Subcutaneous adipose tissue (tissue), 4 donors: ENCODE results near the gene VSIG8. TPM values are rescaled to one million over a fixed set of nuclear protein-coding genes. Genes with fewer than 3 reads are reported as not detected.

Experiments
- CTCF ChIP-seq: fragments of 450-650 bp; IDR thresholded peaks from one replicate; pipeline ENCODE4 v1.5.1; 2016; ENCODE audit warnings: low read depth, mild to moderate bottlenecking, control low read depth, antibody characterized with exemption, moderate library complexity
- total RNA-seq, 4 donors: library from RNA; depleted of rRNA; stranded (reverse); fragments of >200 nt; gene quantifications; one replicate each; pipeline ENCODE4 v1.1.0, GENCODE V29; 2016

The VSIG8 gene, protein sequence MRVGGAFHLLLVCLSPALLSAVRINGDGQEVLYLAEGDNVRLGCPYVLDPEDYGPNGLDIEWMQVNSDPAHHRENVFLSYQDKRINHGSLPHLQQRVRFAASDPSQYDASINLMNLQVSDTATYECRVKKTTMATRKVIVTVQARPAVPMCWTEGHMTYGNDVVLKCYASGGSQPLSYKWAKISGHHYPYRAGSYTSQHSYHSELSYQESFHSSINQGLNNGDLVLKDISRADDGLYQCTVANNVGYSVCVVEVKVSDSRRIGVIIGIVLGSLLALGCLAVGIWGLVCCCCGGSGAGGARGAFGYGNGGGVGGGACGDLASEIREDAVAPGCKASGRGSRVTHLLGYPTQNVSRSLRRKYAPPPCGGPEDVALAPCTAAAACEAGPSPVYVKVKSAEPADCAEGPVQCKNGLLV
- total RNA-seq: not detected

GRCh38 chr1:159862557-159862956 lies at the start of gene VSIG8:
Gene VSIG8 (minus strand): TSS chr1:159862657. CDS start chr1:159862521, 136 bp downstream.
- no peak for TF ChIP-seq CTCF

DNA sequence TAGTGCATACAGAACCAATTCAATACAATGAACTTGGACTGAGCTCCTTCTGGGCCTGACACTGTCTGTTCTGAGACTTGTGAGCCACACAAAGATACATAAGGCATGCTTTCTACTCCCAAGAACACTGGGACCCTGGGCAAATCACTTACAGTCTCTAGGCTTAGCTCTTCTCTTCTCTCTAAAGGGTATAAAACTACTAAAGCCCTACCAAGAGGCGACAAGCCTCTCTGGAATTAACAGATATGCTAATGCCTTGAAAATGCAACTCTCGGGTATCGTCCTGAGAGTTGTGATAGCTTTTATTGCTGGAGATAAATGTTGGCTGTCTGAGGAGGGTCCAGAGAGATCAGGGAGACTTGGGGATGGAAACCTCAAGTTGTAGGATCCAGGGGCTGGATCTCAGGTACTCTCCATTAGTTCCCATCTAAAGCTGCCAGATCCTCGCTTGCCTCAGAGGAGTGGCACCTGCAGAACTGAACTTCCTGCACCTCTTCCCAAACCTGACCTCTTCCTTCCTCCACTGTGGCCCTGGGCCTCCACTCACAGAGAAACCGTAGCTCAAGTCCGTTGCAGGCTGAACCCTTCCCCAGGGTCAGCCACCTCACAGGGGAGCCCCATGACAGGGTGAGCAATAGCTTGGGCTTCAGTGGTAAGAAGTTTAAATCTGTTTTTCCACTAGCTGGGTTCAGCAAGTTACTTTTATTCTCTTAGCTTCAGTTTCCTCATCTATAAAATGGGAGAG lies 49.0 kb upstream of the VSIG8 start:
- TF ChIP-seq CTCF: no peak

DNA sequence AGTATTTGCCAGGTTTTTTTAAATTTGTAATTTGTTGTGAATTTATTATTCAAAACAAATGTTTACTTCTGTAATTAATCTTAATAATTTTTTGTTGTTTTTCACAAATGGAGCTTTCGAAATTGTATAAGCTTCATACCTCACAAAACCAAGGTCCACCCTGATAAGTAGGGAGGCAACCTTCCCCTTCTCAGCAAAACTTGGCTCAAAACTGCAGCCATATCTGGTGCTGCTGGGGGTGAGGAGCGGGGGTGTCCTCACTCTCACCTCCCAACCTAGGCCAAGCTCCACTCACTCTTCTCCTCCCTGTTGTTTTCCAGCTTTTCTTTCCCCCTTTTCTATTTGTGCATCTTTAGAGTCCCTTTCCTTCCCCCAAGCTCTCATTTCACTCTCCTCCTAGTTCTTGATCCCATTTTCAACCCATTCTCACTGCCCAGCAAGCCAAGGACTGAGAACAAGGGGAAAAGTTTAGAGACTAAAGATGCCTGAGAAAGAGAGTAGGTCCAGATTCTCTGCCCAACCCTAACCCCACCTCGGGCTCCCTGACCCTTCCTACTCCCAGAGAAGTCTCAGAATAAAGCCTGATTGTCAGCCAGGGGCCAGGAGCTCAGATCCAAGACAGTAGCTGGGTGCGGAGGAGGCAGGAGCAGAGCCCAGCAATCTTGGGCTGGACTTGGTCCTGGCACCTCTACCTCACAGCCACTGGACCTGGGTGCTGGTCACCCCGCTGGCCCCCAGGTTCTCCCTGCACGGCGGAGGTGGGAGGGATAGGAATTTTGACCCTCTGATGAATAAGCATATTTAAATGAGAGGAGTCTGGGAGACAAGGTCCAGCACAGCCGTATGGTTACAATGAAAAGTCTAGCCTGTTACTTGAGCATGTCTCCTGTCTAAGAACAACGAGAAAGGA lies 45.8 kb upstream of the VSIG8 start:
- no peak for TF ChIP-seq CTCF

DNA sequence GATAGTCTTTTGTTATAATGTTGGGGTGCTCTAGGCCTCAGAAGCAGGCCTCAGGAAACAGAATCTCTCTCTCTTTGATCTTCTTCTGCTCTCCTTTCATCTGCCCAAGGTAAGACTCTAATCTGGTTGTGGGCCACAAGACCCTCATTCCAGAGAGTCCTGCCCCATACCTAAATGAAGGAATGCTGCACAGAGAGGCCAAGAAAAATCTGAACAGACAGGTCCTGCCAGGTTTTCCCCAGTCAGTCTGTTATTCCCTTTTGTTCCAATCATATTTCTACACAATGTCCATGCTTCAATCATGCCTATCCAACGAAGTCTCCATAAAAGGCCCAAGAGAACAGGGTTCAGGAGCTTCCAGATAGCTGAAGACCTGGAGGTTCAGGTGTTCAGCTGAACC lies 44.5 kb upstream of the VSIG8 start:
- no peak for TF ChIP-seq CTCF

GRCh38 chr1:159902541-159902940 lies 40.1 kb upstream of the VSIG8 start:
- no peak for TF ChIP-seq CTCF

GRCh38 chr1:159900755-159901360 lies 38.4 kb upstream of the VSIG8 start:
- no peak for TF ChIP-seq CTCF
